CD4-positive, alpha-beta T cell treated with Interleukin-15 for 1 hour (primary cell): ENCODE data around the gene ITSN1.
"Not testable (repeated sequence)": the region's sequence is repeated elsewhere in the genome, so short reads cannot be mapped to it uniquely, and the experiment has no call there.

Experiments used
- DNase-seq: peaks from one replicate; pipeline ENCODE4 v3.0.0-alpha.2; 2020

The ITSN1 gene

GRCh38 chr21:33844890-33845205, 202.5 kb downstream of the ITSN1 start:
- no peak for DNase-seq

- DNase-seq, result no peak
Observed at GRCh38 chr21:33846141-33846540, 203.8 kb downstream of the ITSN1 start.

GRCh38 chr21:33847588-33848248, 205.4 kb downstream of the ITSN1 start:
- DNase-seq, result no peak

GRCh38 chr21:33848249-33848953, 206.1 kb downstream of the ITSN1 start:
- DNase-seq, result no peak

- no peak for DNase-seq
Observed at GRCh38 chr21:33849834-33850233, 207.5 kb downstream of the ITSN1 start.

- DNase-seq, result no peak
Observed at GRCh38 chr21:33850401-33850800, 208.1 kb downstream of the ITSN1 start.

- no peak for DNase-seq
Observed at GRCh38 chr21:33850985-33851384, 208.7 kb downstream of the ITSN1 start.

GRCh38 chr21:33852485-33852884, 210.2 kb downstream of the ITSN1 start:
- no peak for DNase-seq

- no peak for DNase-seq
Observed at GRCh38 chr21:33854604-33855003, 212.3 kb downstream of the ITSN1 start.

- DNase-seq, result no peak
Observed at GRCh38 chr21:33855190-33855589, 212.9 kb downstream of the ITSN1 start.

GRCh38 chr21:33856893-33857527, 214.7 kb downstream of the ITSN1 start:
- DNase-seq, result no peak

- no peak for DNase-seq
Observed at GRCh38 chr21:33857846-33858666, 215.8 kb downstream of the ITSN1 start.

- DNase-seq, result no peak
Observed at GRCh38 chr21:33858667-33859372, 216.5 kb downstream of the ITSN1 start.

GRCh38 chr21:33859373-33860102, 217.2 kb downstream of the ITSN1 start:
- no peak for DNase-seq

- DNase-seq, result no peak
Observed at GRCh38 chr21:33860332-33860879, 218.1 kb downstream of the ITSN1 start.

- no peak for DNase-seq
Observed at GRCh38 chr21:33861125-33861524, 218.8 kb downstream of the ITSN1 start.

GRCh38 chr21:33863191-33863590, 220.9 kb downstream of the ITSN1 start:
- DNase-seq, result not testable (repeated sequence)

- no peak for DNase-seq
Observed at GRCh38 chr21:33864150-33864549, 221.8 kb downstream of the ITSN1 start.

- no peak for DNase-seq
Observed at GRCh38 chr21:33865176-33865575, 222.9 kb downstream of the ITSN1 start.

- no peak for DNase-seq
Observed at GRCh38 chr21:33865996-33866575, 223.8 kb downstream of the ITSN1 start.

- no peak for DNase-seq
Observed at GRCh38 chr21:33866826-33867225, 224.5 kb downstream of the ITSN1 start.
